OCI-LY1 (cell line): Measurements from ENCODE around the gene FBLN2.

Experiments
- H2AFZ ChIP-seq: fragments of 200-600 bp; sonication (generic), shearing (Covaris generic); 2 replicates; pipeline ENCODE4 v1.6.0; 2014; ENCODE audit warnings: antibody characterized with exemption, mild to moderate bottlenecking, low read length
- H3F3A ChIP-seq: fragments of 200-600 bp; sonication (generic), shearing (Covaris generic); 2 replicates; pipeline ENCODE4 v1.6.0; 2014; ENCODE audit warnings: mild to moderate bottlenecking, antibody characterized with exemption, low read length, moderate library complexity; ENCODE audit not compliant: insufficient read depth
- H3K27ac ChIP-seq: fragments of 200-600 bp; sonication (generic); 2 replicates; pipeline ENCODE4 v1.5.1; 2014; ENCODE audit warnings: low read length, mixed run types, mild to moderate bottlenecking, low read depth; ENCODE audit not compliant: poor library complexity, severe bottlenecking
- H3K27me3 ChIP-seq: fragments of 200-600 bp; sonication (generic); 2 replicates; pipeline ENCODE4 v1.6.0; 2014; ENCODE audit warnings: antibody characterized with exemption, mild to moderate bottlenecking, low read length, moderate library complexity; ENCODE audit not compliant: insufficient read depth
- H3K36me3 ChIP-seq: fragments of 200-600 bp; sonication (generic); 2 replicates; pipeline ENCODE4 v1.6.1; 2014; ENCODE audit warnings: mild to moderate bottlenecking, antibody characterized with exemption, low read length, moderate library complexity, mixed read lengths; ENCODE audit not compliant: insufficient read depth
- H3K4me1 ChIP-seq: fragments of 200-600 bp; sonication (generic); 2 replicates; pipeline ENCODE4 v1.5.1; 2014; ENCODE audit warnings: mild to moderate bottlenecking, low read length, moderate library complexity; ENCODE audit not compliant: insufficient read depth, severe bottlenecking
- H3K4me2 ChIP-seq: fragments of 200-600 bp; sonication (generic), shearing (Covaris generic); 2 replicates; pipeline ENCODE4 v1.6.1; 2014; ENCODE audit warnings: low read length
- H3K4me3 ChIP-seq: fragments of 200-600 bp; sonication (generic); 2 replicates; pipeline ENCODE4 v1.5.1; 2014; ENCODE audit warnings: low read length, low read depth, mild to moderate bottlenecking, mixed read lengths; ENCODE audit not compliant: poor library complexity, severe bottlenecking
- H3K79me2 ChIP-seq: fragments of 200-600 bp; shearing (Covaris generic); 2 replicates; pipeline ENCODE4 v1.6.1; 2016; ENCODE audit warnings: mixed run types, low read length, mixed read lengths; ENCODE audit not compliant: insufficient read depth
- H3K9ac ChIP-seq: fragments of 200-600 bp; sonication (generic), shearing (Covaris generic); 2 replicates; pipeline ENCODE4 v1.6.1; 2014; ENCODE audit warnings: mild to moderate bottlenecking, low read length, mixed read lengths
- H3K9me2 ChIP-seq: fragments of 200-600 bp; sonication (generic), shearing (Covaris generic); 2 replicates; pipeline ENCODE4 v1.6.1; 2014; ENCODE audit warnings: low read depth, mild to moderate bottlenecking, low read length, mixed read lengths
- H3K9me3 ChIP-seq: fragments of 200-600 bp; shearing (Covaris generic); 2 replicates; pipeline ENCODE4 v1.6.1; 2014; ENCODE audit warnings: low read length, mixed read lengths
- H4K20me1 ChIP-seq: fragments of 200-600 bp; sonication (generic), shearing (Covaris generic); 2 replicates; pipeline ENCODE4 v1.6.0; 2016; ENCODE audit warnings: mild to moderate bottlenecking, low read length; ENCODE audit not compliant: insufficient read depth
- CTCF ChIP-seq: fragments of 200-600 bp; sonication (generic), shearing (Covaris generic); IDR thresholded peaks from 2 replicates; pipeline ENCODE4 v1.5.1; 2017; ENCODE audit warnings: mild to moderate bottlenecking, antibody characterized with exemption, low read length, moderate library complexity, mixed read lengths
- EZH2 ChIP-seq: fragments of 200-600 bp; sonication (generic), shearing (Covaris generic); IDR thresholded peaks from 2 replicates; pipeline ENCODE4 v1.8.0; 2017; ENCODE audit warnings: borderline replicate concordance, mixed run types, mild to moderate bottlenecking, antibody characterized with exemption, low read length, moderate library complexity, mixed read lengths

FBLN2 gene

GRCh38 chr3:13684854-13685253 lies 135.9 kb downstream of the FBLN2 start:
- Histone ChIP-seq H2AFZ (no peak overlapping the region), H3K9ac (no peak overlapping the region), H3K27ac (no peak overlapping the region), H3K4me3 (no peak overlapping the region), H3K4me1 (no peaks in the 10 kb centered on the region), H3K36me3 (no peaks in the 10 kb centered on the region), H3K9me3 (no peaks in the 10 kb centered on the region), H3K79me2 (no peaks in the 10 kb centered on the region), H3F3A (no peaks in the 10 kb centered on the region), H3K4me2 (no peak overlapping the region), H4K20me1 (no peaks in the 10 kb centered on the region), H3K27me3 (peaks cover 8% of the 10 kb centered on the region; the same call in 1 of the 2 replicates), H3K9me2 (no peaks in the 10 kb centered on the region)
- TF ChIP-seq CTCF (no peak), EZH2 (no peak)

GRCh38 chr3:13685721-13686120 lies 136.8 kb downstream of the FBLN2 start:
- Histone ChIP-seq H3K4me1 (no peaks in the 10 kb centered on the region), H3F3A (no peaks in the 10 kb centered on the region)

GRCh38 chr3:13686367-13687160 lies 137.6 kb downstream of the FBLN2 start:
- Histone ChIP-seq H3K4me2 (no peak overlapping the region), H3K4me3 (no peak overlapping the region)

More at GRCh38 chr3:13685721-13686120, 136.8 kb downstream of the FBLN2 start:
- H3K9ac ChIP-seq, result no peak overlapping the region
- H3K27me3 ChIP-seq, result peaks cover 8% of the 10 kb centered on the region; the same call in 1 of the 2 replicates
- TF ChIP-seq CTCF (no peak), EZH2 (no peak)
- no peak overlapping the region for H3K4me2 ChIP-seq
- no peaks in the 10 kb centered on the region for H3K9me2 ChIP-seq
- H3K79me2 ChIP-seq, result no peaks in the 10 kb centered on the region
- H3K9me3 ChIP-seq, result no peaks in the 10 kb centered on the region
- H3K4me3 ChIP-seq, result no peak overlapping the region
- no peak overlapping the region for H2AFZ ChIP-seq
- H3K27ac ChIP-seq, result no peak overlapping the region
- no peaks in the 10 kb centered on the region for H3K36me3 ChIP-seq
- H4K20me1 ChIP-seq, result no peaks in the 10 kb centered on the region

More at GRCh38 chr3:13686367-13687160, 137.6 kb downstream of the FBLN2 start:
- Histone ChIP-seq H3K36me3 (no peaks in the 10 kb centered on the region), H3K27ac (no peak overlapping the region), H3K4me1 (no peaks in the 10 kb centered on the region), H3K9ac (no peak overlapping the region), H3K27me3 (peaks cover 8% of the 10 kb centered on the region; the same call in 1 of the 2 replicates), H2AFZ (no peak overlapping the region), H4K20me1 (no peaks in the 10 kb centered on the region), H3K79me2 (no peaks in the 10 kb centered on the region), H3F3A (no peaks in the 10 kb centered on the region), H3K9me2 (no peaks in the 10 kb centered on the region), H3K9me3 (no peaks in the 10 kb centered on the region)
- no peak for TF ChIP-seq EZH2
- TF ChIP-seq CTCF, result no peak
